GM12878 (cell line): ENCODE data around the gene CALML4.

Source experiments
- DPF2 ChIP-seq: fragments of 450-650 bp; IDR thresholded peaks from 2 replicates; pipeline ENCODE4 v1.6.1; 2017; ENCODE audit warnings: mild to moderate bottlenecking
- LARP7 ChIP-seq: fragments of 450-650 bp; IDR thresholded peaks from 2 replicates; pipeline ENCODE4 v1.6.1; 2017; ENCODE audit warnings: mild to moderate bottlenecking
- MYB ChIP-seq: fragments of 150-350 bp; IDR thresholded peaks from 2 replicates; pipeline ENCODE4 v1.6.1; 2014; ENCODE audit warnings: mild to moderate bottlenecking, low read depth, low read length, borderline replicate concordance
- MYC ChIP-seq: IDR thresholded peaks from 2 replicates; pipeline ENCODE4 v1.6.1; 2011; ENCODE audit warnings: mild to moderate bottlenecking, low read length, moderate library complexity, inconsistent platforms; ENCODE audit not compliant: insufficient read depth, insufficient replicate concordance, insufficient read length, severe bottlenecking
- POLR2A ChIP-seq: IDR thresholded peaks from 2 replicates; pipeline ENCODE4 v1.6.1; 2011; ENCODE audit warnings: low read depth, mild to moderate bottlenecking, low read length
- RAD21 ChIP-seq: IDR thresholded peaks from 2 replicates; pipeline ENCODE4 v1.6.1; 2011; ENCODE audit warnings: mild to moderate bottlenecking, low read depth, low read length, moderate library complexity; ENCODE audit not compliant: insufficient read depth
- TCF12 ChIP-seq: IDR thresholded peaks from 2 replicates; pipeline ENCODE4 v1.6.1; 2011; ENCODE audit warnings: low read depth, mild to moderate bottlenecking, low read length
- TF ChIP-seq, protein P1 (sequence below): fragments of 450-650 bp; IDR thresholded peaks from 2 replicates; pipeline ENCODE4 v1.6.1; 2018; ENCODE audit warnings: mild to moderate bottlenecking, low read depth, moderate library complexity; ENCODE audit not compliant: partially characterized antibody
- TF ChIP-seq, protein P2 (sequence below), 3 experiments: IDR thresholded peaks in 2 of 3; conservative IDR thresholded peaks in 1 of 3; 2 replicates each; pipeline ENCODE4 v1.5.1; 2011; ENCODE audit warnings: low read depth in 3 of 3, low read length in 3 of 3, mild to moderate bottlenecking in 3 of 3, control low read depth in 2 of 3, moderate library complexity in 2 of 3, inconsistent platforms in 1 of 3, mixed read lengths in 1 of 3; ENCODE audit not compliant: control insufficient read depth in 2 of 3, insufficient read depth in 1 of 3; ENCODE audit errors: extremely low read depth in 1 of 3

DNA sequence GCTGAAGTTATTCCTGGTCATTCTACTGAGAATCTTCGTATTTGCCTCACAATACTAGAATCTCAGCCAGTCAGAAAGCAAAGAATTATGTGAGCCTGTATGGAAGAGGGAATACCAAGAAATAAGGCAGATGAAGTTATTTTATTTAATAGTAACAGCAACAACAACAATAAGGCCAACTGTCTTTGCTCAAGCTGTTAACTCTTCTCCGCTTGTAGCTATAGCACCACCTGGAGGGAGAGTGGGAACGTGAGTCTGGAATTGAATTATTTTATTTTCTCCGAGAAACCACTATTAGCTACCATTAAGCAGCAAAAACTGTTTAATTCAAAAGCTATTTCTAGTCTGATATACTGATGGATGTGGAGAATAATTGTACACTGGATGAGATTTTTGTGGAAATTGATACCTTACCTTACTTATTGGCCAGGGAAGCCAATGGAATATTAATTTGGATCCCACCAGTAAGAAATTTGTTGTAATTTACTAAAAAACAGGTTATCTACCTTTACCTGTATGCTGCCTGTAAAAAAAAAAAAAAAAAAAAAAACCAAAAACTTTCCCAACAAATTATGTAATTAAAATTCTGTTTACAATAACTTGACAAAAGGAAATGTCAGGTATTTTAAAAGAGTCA, 50.1 kb downstream of the CALML4 start:
- TF ChIP-seq MYB, result no peak
- no peak for TF ChIP-seq TCF12
- no peak for TF ChIP-seq LARP7
- peak; percentile 91 for TF ChIP-seq RAD21
- TF ChIP-seq, protein P1, sequence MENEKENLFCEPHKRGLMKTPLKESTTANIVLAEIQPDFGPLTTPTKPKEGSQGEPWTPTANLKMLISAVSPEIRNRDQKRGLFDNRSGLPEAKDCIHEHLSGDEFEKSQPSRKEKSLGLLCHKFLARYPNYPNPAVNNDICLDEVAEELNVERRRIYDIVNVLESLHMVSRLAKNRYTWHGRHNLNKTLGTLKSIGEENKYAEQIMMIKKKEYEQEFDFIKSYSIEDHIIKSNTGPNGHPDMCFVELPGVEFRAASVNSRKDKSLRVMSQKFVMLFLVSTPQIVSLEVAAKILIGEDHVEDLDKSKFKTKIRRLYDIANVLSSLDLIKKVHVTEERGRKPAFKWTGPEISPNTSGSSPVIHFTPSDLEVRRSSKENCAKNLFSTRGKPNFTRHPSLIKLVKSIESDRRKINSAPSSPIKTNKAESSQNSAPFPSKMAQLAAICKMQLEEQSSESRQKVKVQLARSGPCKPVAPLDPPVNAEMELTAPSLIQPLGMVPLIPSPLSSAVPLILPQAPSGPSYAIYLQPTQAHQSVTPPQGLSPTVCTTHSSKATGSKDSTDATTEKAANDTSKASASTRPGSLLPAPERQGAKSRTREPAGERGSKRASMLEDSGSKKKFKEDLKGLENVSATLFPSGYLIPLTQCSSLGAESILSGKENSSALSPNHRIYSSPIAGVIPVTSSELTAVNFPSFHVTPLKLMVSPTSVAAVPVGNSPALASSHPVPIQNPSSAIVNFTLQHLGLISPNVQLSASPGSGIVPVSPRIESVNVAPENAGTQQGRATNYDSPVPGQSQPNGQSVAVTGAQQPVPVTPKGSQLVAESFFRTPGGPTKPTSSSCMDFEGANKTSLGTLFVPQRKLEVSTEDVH, result no peak
- no peak for TF ChIP-seq POLR2A
- TF ChIP-seq, protein P2, sequence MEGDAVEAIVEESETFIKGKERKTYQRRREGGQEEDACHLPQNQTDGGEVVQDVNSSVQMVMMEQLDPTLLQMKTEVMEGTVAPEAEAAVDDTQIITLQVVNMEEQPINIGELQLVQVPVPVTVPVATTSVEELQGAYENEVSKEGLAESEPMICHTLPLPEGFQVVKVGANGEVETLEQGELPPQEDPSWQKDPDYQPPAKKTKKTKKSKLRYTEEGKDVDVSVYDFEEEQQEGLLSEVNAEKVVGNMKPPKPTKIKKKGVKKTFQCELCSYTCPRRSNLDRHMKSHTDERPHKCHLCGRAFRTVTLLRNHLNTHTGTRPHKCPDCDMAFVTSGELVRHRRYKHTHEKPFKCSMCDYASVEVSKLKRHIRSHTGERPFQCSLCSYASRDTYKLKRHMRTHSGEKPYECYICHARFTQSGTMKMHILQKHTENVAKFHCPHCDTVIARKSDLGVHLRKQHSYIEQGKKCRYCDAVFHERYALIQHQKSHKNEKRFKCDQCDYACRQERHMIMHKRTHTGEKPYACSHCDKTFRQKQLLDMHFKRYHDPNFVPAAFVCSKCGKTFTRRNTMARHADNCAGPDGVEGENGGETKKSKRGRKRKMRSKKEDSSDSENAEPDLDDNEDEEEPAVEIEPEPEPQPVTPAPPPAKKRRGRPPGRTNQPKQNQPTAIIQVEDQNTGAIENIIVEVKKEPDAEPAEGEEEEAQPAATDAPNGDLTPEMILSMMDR (IDR thresholded peaks at IDR 0.05 in 2 of 3, conservative IDR thresholded peaks at IDR 0.05 in 1 of 3; ENCODE audit: control insufficient read depth in 2 of 3, extremely low read depth in 1 of 3, insufficient read depth in 1 of 3, low read depth in 3 of 3, low read length in 3 of 3), result peak; percentile 54 to 66 (median 62)
- no peak for TF ChIP-seq MYC
- no peak for TF ChIP-seq DPF2
